HCT116 (cell line): ENCODE measurements around the gene TMEM184A. TPM values are rescaled to one million over a fixed set of nuclear protein-coding genes. Genes with fewer than 3 reads are reported as not detected.

Source experiments
- ATAC-seq: fragments of 200-7000 bp; cut with Tn5 transposase; 2 replicates; pipeline ENCODE4 v1.9.1; 2020; ENCODE audit warnings: mild to moderate bottlenecking, moderate library complexity
- BruUV-seq: library from RNA; stranded (reverse); fragments of 400-500 nt; replicated peaks from 2 replicates; lab custom pipeline; 2021; lab: Mats Ljungman, UMichigan
- CTCF ChIA-PET: fragments of 300-600 bp; sonication (Branson Sonifier 250); formaldehyde crosslinking; loops from one replicate; lab custom pipeline; 2021; ENCODE audit warnings: antibody characterized with exemption; lab: Charles Lee
- POLR2A ChIA-PET: fragments of 300-600, 350-600 bp; sonication (Branson Sonifier 250); formaldehyde crosslinking; loops from one replicate; lab custom pipeline; 2021; ENCODE audit warnings: antibody characterized with exemption; lab: Charles Lee
- RAD21 ChIA-PET, 2 experiments: fragments of 300-600 bp; sonication (Branson Sonifier 250); formaldehyde crosslinking; loops; one replicate each; lab custom pipeline; 2023; ENCODE audit warnings: low total read pairs in 2 of 2; ENCODE audit not compliant: uncharacterized antibody in 2 of 2, unreplicated experiment in 2 of 2, low non-redundant PET in 1 of 2; lab: Charles Lee
- DNase-seq: peaks from one replicate; pipeline ENCODE4 v3.0.0-alpha.2; 2010; ENCODE audit warnings: low read depth, low spot score
- H2AFZ ChIP-seq: fragments of 200-600 bp; shearing (Covaris generic), sonication (generic); 2 replicates; pipeline ENCODE4 v1.6.1; 2017; ENCODE audit warnings: low read depth, mixed run types, mixed read lengths, antibody characterized with exemption, low read length; ENCODE audit not compliant: poor library complexity, severe bottlenecking
- H3K27ac ChIP-seq: 2 replicates; pipeline ENCODE4 v1.5.1; 2012; ENCODE audit warnings: low read depth, low read length
- H3K27me3 ChIP-seq: fragments of 200-600 bp; sonication (generic); 2 replicates; pipeline ENCODE4 v1.6.1; 2016; ENCODE audit warnings: mixed run types, low read length, mixed read lengths; ENCODE audit not compliant: insufficient read depth
- H3K36me3 ChIP-seq, 2 experiments: fragments of 200-500 bp in 1 of 2; fragments of 200-600 bp in 1 of 2; sonication (Bioruptor generic) in 1 of 2; sonication (generic) in 1 of 2; 2 replicates each; pipeline versions ENCODE4 v1.5.1 to v1.6.1; 2014 to 2016; ENCODE audit warnings: low read length in 2 of 2, inconsistent platforms in 1 of 2, mixed read lengths in 1 of 2, mixed run types in 1 of 2; ENCODE audit not compliant: insufficient read depth in 2 of 2, control insufficient read depth in 1 of 2
- H3K4me1 ChIP-seq, 2 experiments: fragments of 200-600 bp in 1 of 2; sonication (generic) in 1 of 2; 2 replicates each; pipeline versions ENCODE4 v1.5.1 to v1.6.1; 2012 to 2017; ENCODE audit warnings: low read length in 2 of 2, inconsistent platforms in 1 of 2, mild to moderate bottlenecking in 1 of 2, mixed read lengths in 1 of 2, mixed run types in 1 of 2, moderate library complexity in 1 of 2; ENCODE audit not compliant: insufficient read depth in 2 of 2, control insufficient read depth in 1 of 2
- H3K4me2 ChIP-seq: fragments of 200-600 bp; sonication (generic); 2 replicates; pipeline ENCODE4 v1.6.1; 2017; ENCODE audit warnings: mixed run types, low read length, mixed read lengths
- H3K4me3 ChIP-seq, 2 experiments: fragments of 200-600 bp in 1 of 2; sonication (generic) in 1 of 2; replicated peaks in 1 of 2; 2 replicates each; pipeline ENCODE4 v1.5.1; 2011 to 2016; ENCODE audit warnings: low read length in 2 of 2, control low read depth in 1 of 2, low read depth in 1 of 2, mild to moderate bottlenecking in 1 of 2, mixed read lengths in 1 of 2, mixed run types in 1 of 2
- H3K79me2 ChIP-seq: fragments of 200-600 bp; sonication (generic); 2 replicates; pipeline ENCODE4 v1.6.1; 2017; ENCODE audit warnings: mild to moderate bottlenecking, mixed run types, low read length, moderate library complexity, mixed read lengths; ENCODE audit not compliant: insufficient read depth
- H3K9ac ChIP-seq: fragments of 200-600 bp; sonication (generic); 2 replicates; pipeline ENCODE4 v1.6.1; 2016; ENCODE audit warnings: low read length, mixed read lengths
- H3K9me2 ChIP-seq: fragments of 200-600 bp; sonication (generic), shearing (Covaris generic); 2 replicates; pipeline ENCODE4 v1.6.1; 2017; ENCODE audit warnings: mixed run types, mild to moderate bottlenecking, moderate library complexity; ENCODE audit not compliant: insufficient read depth
- H3K9me3 ChIP-seq, 2 experiments: fragments of 200-500 bp in 1 of 2; fragments of 200-600 bp in 1 of 2; sonication (Bioruptor generic) in 1 of 2; sonication (generic) in 1 of 2; 2 replicates each; pipeline ENCODE4 v1.6.1; 2014 to 2017; ENCODE audit warnings: low read length in 2 of 2, mixed read lengths in 2 of 2, inconsistent platforms in 1 of 2, low read depth in 1 of 2, mild to moderate bottlenecking in 1 of 2, mixed run types in 1 of 2, moderate library complexity in 1 of 2; ENCODE audit not compliant: control insufficient read depth in 1 of 2, insufficient read depth in 1 of 2
- H4K20me1 ChIP-seq: fragments of 200-600 bp; sonication (generic), shearing (Covaris generic); 2 replicates; pipeline ENCODE4 v1.6.1; 2017; ENCODE audit warnings: mixed run types, mild to moderate bottlenecking, moderate library complexity; ENCODE audit not compliant: insufficient read depth
- CBX3 ChIP-seq: IDR thresholded peaks from 2 replicates; pipeline ENCODE4 v1.6.1; 2012; ENCODE audit warnings: low read depth
- CEBPB ChIP-seq: IDR thresholded peaks from 2 replicates; pipeline ENCODE4 v1.6.1; 2012; ENCODE audit warnings: low read depth
- EZH2 ChIP-seq: fragments of 200-600 bp; sonication (generic); IDR thresholded peaks from 2 replicates; pipeline ENCODE4 v1.6.1; 2017; ENCODE audit warnings: antibody characterized with exemption, mixed run types
- FOSL1 ChIP-seq: IDR thresholded peaks from 2 replicates; pipeline ENCODE4 v1.6.1; 2012; ENCODE audit warnings: low read depth
- JUND ChIP-seq: IDR thresholded peaks from 2 replicates; pipeline ENCODE4 v1.6.1; 2012
- POLR2A ChIP-seq: IDR thresholded peaks from 2 replicates; pipeline ENCODE4 v1.7.0; 2011; ENCODE audit warnings: borderline replicate concordance; ENCODE audit not compliant: insufficient read depth, insufficient read length; ENCODE audit errors: extremely low read depth
- POLR2AphosphoS5 ChIP-seq: IDR thresholded peaks from 2 replicates; pipeline ENCODE4 v1.6.1; 2011; ENCODE audit warnings: mild to moderate bottlenecking, low read depth, low read length, moderate library complexity
- SIN3A ChIP-seq: IDR thresholded peaks from 2 replicates; pipeline ENCODE4 v1.6.1; 2012; ENCODE audit warnings: low read depth
- SP1 ChIP-seq: IDR thresholded peaks from 2 replicates; pipeline ENCODE4 v1.6.1; 2012; ENCODE audit warnings: low read depth
- SRF ChIP-seq: IDR thresholded peaks from 2 replicates; pipeline ENCODE4 v1.6.1; 2012; ENCODE audit warnings: low read depth
- TCF7L2 ChIP-seq: IDR thresholded peaks from 2 replicates; pipeline ENCODE4 v1.7.0; 2011; ENCODE audit warnings: borderline replicate concordance, inconsistent platforms; ENCODE audit not compliant: insufficient read depth, insufficient read length; ENCODE audit errors: extremely low read depth
- ZNF274 ChIP-seq: fragments of 200-500 bp; sonication (Bioruptor generic); IDR thresholded peaks from 2 replicates; pipeline ENCODE4 v1.6.1; 2014; ENCODE audit warnings: mild to moderate bottlenecking, low read depth, low read length, inconsistent platforms
- intact Hi-C: fragments of 100-400 bp; cut with micrococcal nuclease; formaldehyde crosslinking; loops from 2 replicates; pipeline ENCODE4 v1.10.0; 2022
- total RNA-seq: library from RNA; stranded (reverse); gene quantifications from one replicate; pipeline ENCODE4 v1.2.1, GENCODE V29; 2021; ENCODE audit not compliant: unreplicated experiment
- TF ChIP-seq, protein P1 (sequence below): IDR thresholded peaks from 2 replicates; pipeline ENCODE4 v1.6.1; 2012
- TF ChIP-seq, protein P2 (sequence below): IDR thresholded peaks from 2 replicates; pipeline ENCODE4 v1.6.1; 2012
- TF ChIP-seq, protein P3 (sequence below): IDR thresholded peaks from 2 replicates; pipeline ENCODE4 v1.6.1; 2012; ENCODE audit warnings: low read depth
- TF ChIP-seq, protein P4 (sequence below), 3 experiments: fragments of 200-600 bp in 1 of 3; sonication (generic) in 1 of 3; IDR thresholded peaks in 2 of 3; conservative IDR thresholded peaks in 1 of 3; 2 replicates each; pipeline ENCODE4 v1.5.1; 2012 to 2017; ENCODE audit warnings: low read depth in 2 of 3, low read length in 2 of 3, antibody characterized with exemption in 1 of 3, borderline replicate concordance in 1 of 3, control low read depth in 1 of 3, mild to moderate bottlenecking in 1 of 3, mixed read lengths in 1 of 3, mixed run types in 1 of 3, moderate library complexity in 1 of 3; ENCODE audit not compliant: insufficient read depth in 1 of 3

Gene TMEM184A
- total RNA-seq, 1 experiment from 2014 or later: 34.8 TPM

DNA sequence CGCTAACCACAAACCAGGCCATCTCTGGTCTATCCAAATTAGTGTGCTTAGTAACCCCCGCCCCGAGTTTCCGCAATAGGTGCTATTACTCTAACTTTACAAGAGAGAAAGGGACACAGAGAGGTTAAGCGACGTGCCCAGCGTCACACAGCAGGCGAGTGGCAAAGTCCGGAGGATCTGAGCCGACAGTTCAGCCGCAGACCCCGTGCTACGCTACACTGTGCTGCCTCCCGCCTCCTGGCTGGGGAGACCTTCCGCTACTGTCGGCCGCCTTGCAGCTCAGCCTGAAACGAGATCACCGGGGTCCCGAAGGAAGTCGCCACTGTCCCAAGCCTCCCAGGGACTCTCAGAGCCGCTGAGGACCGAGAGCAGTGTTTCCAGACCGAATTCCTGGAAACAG, 52.6 kb downstream of the TMEM184A start (continued):
- TF ChIP-seq, protein P1, sequence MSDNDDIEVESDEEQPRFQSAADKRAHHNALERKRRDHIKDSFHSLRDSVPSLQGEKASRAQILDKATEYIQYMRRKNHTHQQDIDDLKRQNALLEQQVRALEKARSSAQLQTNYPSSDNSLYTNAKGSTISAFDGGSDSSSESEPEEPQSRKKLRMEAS: no peak
- no peak for TF ChIP-seq JUND
- no peak for TF ChIP-seq SP1
- no peak for TF ChIP-seq POLR2A
- TF ChIP-seq, protein P2, sequence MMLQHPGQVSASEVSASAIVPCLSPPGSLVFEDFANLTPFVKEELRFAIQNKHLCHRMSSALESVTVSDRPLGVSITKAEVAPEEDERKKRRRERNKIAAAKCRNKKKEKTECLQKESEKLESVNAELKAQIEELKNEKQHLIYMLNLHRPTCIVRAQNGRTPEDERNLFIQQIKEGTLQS: no peak

DNA sequence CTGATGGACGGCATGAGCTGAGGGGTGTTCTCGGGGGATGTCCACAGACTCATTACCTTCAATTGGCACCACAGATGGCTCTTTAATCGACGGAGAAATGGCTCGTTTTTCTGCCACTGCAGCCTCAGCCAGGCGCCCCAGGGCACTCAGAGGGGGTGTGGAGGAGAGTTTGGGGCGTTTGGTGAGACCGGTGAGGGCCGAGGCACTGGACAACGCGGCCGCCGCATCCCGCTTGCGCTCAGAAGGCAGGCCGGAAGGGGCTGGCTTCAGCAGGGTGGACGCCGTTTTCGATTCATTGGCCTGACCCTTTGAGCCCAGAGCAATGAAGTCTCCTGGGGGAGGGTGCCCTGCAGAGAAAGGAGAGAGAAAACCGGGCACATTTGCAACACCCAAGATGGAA, 53.2 kb downstream of the TMEM184A start:
- H3K27me3 ChIP-seq: no peaks in the 10 kb centered on the region
- no peaks in the 10 kb centered on the region for H4K20me1 ChIP-seq
- intact Hi-C loops: no loop called here
- ChIA-PET RAD21 (no interaction called here), CTCF (no interaction called here), POLR2A (no interaction called here)
- no peaks in the 10 kb centered on the region for H3K9me3 ChIP-seq
- H3K4me1 ChIP-seq: peaks cover 31 to 39% of the 10 kb centered on the region in 2 experiments
- H3K4me3 ChIP-seq: peak overlapping the region; percentile 65 to 97
- H2AFZ ChIP-seq: no peak overlapping the region
- peaks cover 22 to 26% of the 10 kb centered on the region in 2 experiments; a peak in 3 of 4 replicates for H3K36me3 ChIP-seq
- DNase-seq: no peak
- ATAC-seq: no peak
- no TSS peak for BruUV-seq
- H3K79me2 ChIP-seq: peaks cover 38% of the 10 kb centered on the region
- H3K4me2 ChIP-seq: peak overlapping the region; percentile 90
- peak overlapping the region; percentile 79; the same call in 1 of the 2 replicates for H3K27ac ChIP-seq
- TF ChIP-seq CEBPB (no peak), ZNF274 (no peak), TCF7L2 (no peak), JUND (no peak), SIN3A (no peak), SRF (no peak), EZH2 (no peak), CBX3 (no peak), SP1 (no peak), POLR2AphosphoS5 (no peak), FOSL1 (no peak)
- TF ChIP-seq, protein P3, sequence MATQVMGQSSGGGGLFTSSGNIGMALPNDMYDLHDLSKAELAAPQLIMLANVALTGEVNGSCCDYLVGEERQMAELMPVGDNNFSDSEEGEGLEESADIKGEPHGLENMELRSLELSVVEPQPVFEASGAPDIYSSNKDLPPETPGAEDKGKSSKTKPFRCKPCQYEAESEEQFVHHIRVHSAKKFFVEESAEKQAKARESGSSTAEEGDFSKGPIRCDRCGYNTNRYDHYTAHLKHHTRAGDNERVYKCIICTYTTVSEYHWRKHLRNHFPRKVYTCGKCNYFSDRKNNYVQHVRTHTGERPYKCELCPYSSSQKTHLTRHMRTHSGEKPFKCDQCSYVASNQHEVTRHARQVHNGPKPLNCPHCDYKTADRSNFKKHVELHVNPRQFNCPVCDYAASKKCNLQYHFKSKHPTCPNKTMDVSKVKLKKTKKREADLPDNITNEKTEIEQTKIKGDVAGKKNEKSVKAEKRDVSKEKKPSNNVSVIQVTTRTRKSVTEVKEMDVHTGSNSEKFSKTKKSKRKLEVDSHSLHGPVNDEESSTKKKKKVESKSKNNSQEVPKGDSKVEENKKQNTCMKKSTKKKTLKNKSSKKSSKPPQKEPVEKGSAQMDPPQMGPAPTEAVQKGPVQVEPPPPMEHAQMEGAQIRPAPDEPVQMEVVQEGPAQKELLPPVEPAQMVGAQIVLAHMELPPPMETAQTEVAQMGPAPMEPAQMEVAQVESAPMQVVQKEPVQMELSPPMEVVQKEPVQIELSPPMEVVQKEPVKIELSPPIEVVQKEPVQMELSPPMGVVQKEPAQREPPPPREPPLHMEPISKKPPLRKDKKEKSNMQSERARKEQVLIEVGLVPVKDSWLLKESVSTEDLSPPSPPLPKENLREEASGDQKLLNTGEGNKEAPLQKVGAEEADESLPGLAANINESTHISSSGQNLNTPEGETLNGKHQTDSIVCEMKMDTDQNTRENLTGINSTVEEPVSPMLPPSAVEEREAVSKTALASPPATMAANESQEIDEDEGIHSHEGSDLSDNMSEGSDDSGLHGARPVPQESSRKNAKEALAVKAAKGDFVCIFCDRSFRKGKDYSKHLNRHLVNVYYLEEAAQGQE: no peak
- TF ChIP-seq, protein P1: no peak
- TF ChIP-seq, protein P2: no peak
- TF ChIP-seq, protein P4, sequence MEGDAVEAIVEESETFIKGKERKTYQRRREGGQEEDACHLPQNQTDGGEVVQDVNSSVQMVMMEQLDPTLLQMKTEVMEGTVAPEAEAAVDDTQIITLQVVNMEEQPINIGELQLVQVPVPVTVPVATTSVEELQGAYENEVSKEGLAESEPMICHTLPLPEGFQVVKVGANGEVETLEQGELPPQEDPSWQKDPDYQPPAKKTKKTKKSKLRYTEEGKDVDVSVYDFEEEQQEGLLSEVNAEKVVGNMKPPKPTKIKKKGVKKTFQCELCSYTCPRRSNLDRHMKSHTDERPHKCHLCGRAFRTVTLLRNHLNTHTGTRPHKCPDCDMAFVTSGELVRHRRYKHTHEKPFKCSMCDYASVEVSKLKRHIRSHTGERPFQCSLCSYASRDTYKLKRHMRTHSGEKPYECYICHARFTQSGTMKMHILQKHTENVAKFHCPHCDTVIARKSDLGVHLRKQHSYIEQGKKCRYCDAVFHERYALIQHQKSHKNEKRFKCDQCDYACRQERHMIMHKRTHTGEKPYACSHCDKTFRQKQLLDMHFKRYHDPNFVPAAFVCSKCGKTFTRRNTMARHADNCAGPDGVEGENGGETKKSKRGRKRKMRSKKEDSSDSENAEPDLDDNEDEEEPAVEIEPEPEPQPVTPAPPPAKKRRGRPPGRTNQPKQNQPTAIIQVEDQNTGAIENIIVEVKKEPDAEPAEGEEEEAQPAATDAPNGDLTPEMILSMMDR (IDR thresholded peaks at IDR 0.05 in 2 of 3, conservative IDR thresholded peaks at IDR 0.05 in 1 of 3; ENCODE audit: borderline replicate concordance in 1 of 3, insufficient read depth in 1 of 3, low read depth in 2 of 3, low read length in 2 of 3): no peak
- peak overlapping the region; percentile 80 for H3K9ac ChIP-seq
- no peaks in the 10 kb centered on the region for H3K9me2 ChIP-seq
